H1 (cell line): ENCODE data around the gene SYT2. TPM values are rescaled to one million over a fixed set of nuclear protein-coding genes. Genes with fewer than 3 reads are reported as not detected.

Experiments
- CTCF ChIA-PET: fragments of 300-600 bp; sonication (Branson Sonifier 250); formaldehyde crosslinking; loops from one replicate; lab custom pipeline; 2021; ENCODE audit not compliant: partially characterized antibody; lab: Charles Lee
- POLR2A ChIA-PET: fragments of 300-600 bp; sonication (Branson Sonifier 250); formaldehyde crosslinking; loops from one replicate; lab custom pipeline; 2021; ENCODE audit warnings: inconsistent platforms; ENCODE audit not compliant: partially characterized antibody; lab: Charles Lee
- DNase-seq, 2 experiments: peaks; one replicate each; pipeline versions ENCODE4 v3.0.0 to v3.0.0-alpha.2; 2010 to 2022; ENCODE audit warnings: low spot score in 2 of 2, low read depth in 1 of 2, mixed read lengths in 1 of 2
- FAIRE-seq: peaks from 2 replicates; lab custom pipeline; 2011; peaks lifted over from hg19 to GRCh38; lab: Jason Lieb, UNC
- H2AFZ ChIP-seq: 2 replicates; pipeline ENCODE4 v1.8.1; 2012; ENCODE audit warnings: low read length, inconsistent platforms
- H2AK5ac ChIP-seq: 2 replicates; pipeline ENCODE4 v1.6.1; 2013; ENCODE audit warnings: low read depth, low read length
- H2BK120ac ChIP-seq: replicated peaks from 2 replicates; pipeline ENCODE3; 2013; ENCODE audit warnings: low read depth, low read length, inconsistent platforms
- H2BK12ac ChIP-seq: 2 replicates; pipeline ENCODE4 v1.6.1; 2013; ENCODE audit warnings: low read depth, low read length
- H2BK15ac ChIP-seq: 2 replicates; pipeline ENCODE4 v1.6.1; 2013; ENCODE audit warnings: low read length
- H2BK20ac ChIP-seq: 2 replicates; pipeline ENCODE4 v1.6.1; 2013; ENCODE audit warnings: low read length
- H2BK5ac ChIP-seq: 2 replicates; pipeline ENCODE4 v1.6.1; 2013; ENCODE audit warnings: low read depth, low read length
- H3K14ac ChIP-seq: 2 replicates; pipeline ENCODE4 v1.6.1; 2013; ENCODE audit warnings: inconsistent platforms; ENCODE audit not compliant: insufficient read length
- H3K18ac ChIP-seq: 2 replicates; pipeline ENCODE4 v1.6.1; 2013; ENCODE audit warnings: low read length; ENCODE audit errors: extremely low read depth
- H3K23ac ChIP-seq: 2 replicates; pipeline ENCODE4 v1.6.1; 2013; ENCODE audit warnings: inconsistent platforms; ENCODE audit not compliant: insufficient read length
- H3K23me2 ChIP-seq: 2 replicates; pipeline ENCODE4 v1.6.1; 2013; ENCODE audit warnings: low read depth, low read length
- H3K27ac ChIP-seq: 2 replicates; pipeline ENCODE4 v1.6.1; 2011; ENCODE audit warnings: low read depth, low read length, inconsistent platforms
- H3K27me3 ChIP-seq, 4 experiments: replicated peaks in 1 of 4; 1 replicate in 1 of 4; 2 replicates in 3 of 4; pipeline versions ENCODE4 v1.6.1 to v1.8.1; 2011 to 2013; ENCODE audit warnings: low read length in 3 of 4, mild to moderate bottlenecking in 3 of 4, inconsistent platforms in 2 of 4, mixed read lengths in 2 of 4, moderate library complexity in 1 of 4; ENCODE audit not compliant: control insufficient read depth in 3 of 4, insufficient read depth in 3 of 4; ENCODE audit errors: extremely low read depth in 1 of 4
- H3K36me3 ChIP-seq, 4 experiments: 2 replicates each; pipeline versions ENCODE4 v1.6.1 to v1.8.1; 2011 to 2013; ENCODE audit warnings: mild to moderate bottlenecking in 4 of 4, low read length in 3 of 4, moderate library complexity in 2 of 4, control low read depth in 1 of 4, inconsistent platforms in 1 of 4; ENCODE audit not compliant: insufficient read depth in 4 of 4, control insufficient read depth in 2 of 4
- H3K4ac ChIP-seq: replicated peaks from 2 replicates; pipeline ENCODE3; 2013; ENCODE audit warnings: low read length, low read depth, mixed read lengths, inconsistent platforms; ENCODE audit not compliant: insufficient read length
- H3K4me1 ChIP-seq, 4 experiments: replicated peaks in 1 of 4; 1 replicate in 1 of 4; 2 replicates in 3 of 4; pipeline versions ENCODE4 v1.6.1 to v1.8.1; 2011 to 2013; ENCODE audit warnings: low read length in 3 of 4, inconsistent platforms in 2 of 4, mixed read lengths in 1 of 4; ENCODE audit not compliant: insufficient read depth in 4 of 4, control insufficient read depth in 3 of 4
- H3K4me2 ChIP-seq, 2 experiments: 2 replicates each; pipeline versions ENCODE4 v1.6.1 to v1.8.1; 2011 to 2013; ENCODE audit warnings: low read depth in 2 of 2, low read length in 2 of 2, control low read depth in 1 of 2, inconsistent platforms in 1 of 2, mild to moderate bottlenecking in 1 of 2; ENCODE audit not compliant: insufficient read depth in 1 of 2
- H3K4me3 ChIP-seq, 4 experiments: fragments of 200-600, 300-600 bp in 1 of 4; sonication (generic), shearing (Covaris generic), sonication (Bioruptor Twin) in 1 of 4; 2 replicates each; pipeline versions ENCODE4 v1.5.1 to v1.8.1; 2011 to 2016; ENCODE audit warnings: low read length in 4 of 4, low read depth in 3 of 4, control low read depth in 2 of 4, inconsistent platforms in 2 of 4, mild to moderate bottlenecking in 2 of 4, mixed read lengths in 1 of 4, moderate library complexity in 1 of 4; ENCODE audit not compliant: insufficient read depth in 2 of 4; ENCODE audit errors: extremely low read depth in 1 of 4
- H3K56ac ChIP-seq: replicated peaks from 2 replicates; pipeline ENCODE3; 2013; ENCODE audit warnings: low read depth, mild to moderate bottlenecking, mixed read lengths, low read length, inconsistent platforms; ENCODE audit not compliant: insufficient read length
- H3K79me1 ChIP-seq: 2 replicates; pipeline ENCODE4 v1.6.1; 2013; ENCODE audit warnings: low read depth, low read length, control low read depth
- H3K79me2 ChIP-seq, 2 experiments: 2 replicates each; pipeline versions ENCODE4 v1.6.1 to v1.8.1; 2012 to 2013; ENCODE audit warnings: low read length in 2 of 2, mild to moderate bottlenecking in 2 of 2, inconsistent platforms in 1 of 2; ENCODE audit not compliant: insufficient read depth in 2 of 2, control insufficient read depth in 1 of 2
- H3K9ac ChIP-seq, 4 experiments: replicated peaks in 1 of 4; 1 replicate in 1 of 4; 2 replicates in 3 of 4; pipeline versions ENCODE4 v1.6.1 to v1.8.1; 2011 to 2013; ENCODE audit warnings: low read depth in 3 of 4, low read length in 3 of 4, control low read depth in 2 of 4, mild to moderate bottlenecking in 2 of 4, moderate library complexity in 2 of 4, inconsistent platforms in 1 of 4; ENCODE audit errors: extremely low read depth in 1 of 4
- H3K9me3 ChIP-seq, 2 experiments: 2 replicates each; pipeline versions ENCODE4 v1.6.1 to v1.8.1; 2012 to 2013; ENCODE audit warnings: mild to moderate bottlenecking in 2 of 2, moderate library complexity in 2 of 2, control low read depth in 1 of 2, inconsistent platforms in 1 of 2, low read depth in 1 of 2, low read length in 1 of 2, mixed read lengths in 1 of 2; ENCODE audit not compliant: insufficient read depth in 2 of 2
- H4K20me1 ChIP-seq, 2 experiments: replicated peaks in 1 of 2; 2 replicates each; pipeline versions ENCODE3 to v1.8.1; 2011 to 2013; ENCODE audit warnings: inconsistent platforms in 2 of 2, low read length in 2 of 2, mild to moderate bottlenecking in 1 of 2; ENCODE audit not compliant: insufficient read depth in 2 of 2, control insufficient read depth in 1 of 2
- H4K5ac ChIP-seq: 2 replicates; pipeline ENCODE4 v1.6.1; 2013; ENCODE audit warnings: low read length, low read depth, mixed read lengths, inconsistent platforms; ENCODE audit not compliant: insufficient read length
- H4K8ac ChIP-seq: 2 replicates; pipeline ENCODE4 v1.8.0; 2013; ENCODE audit warnings: mild to moderate bottlenecking, moderate library complexity, low read length, inconsistent platforms; ENCODE audit not compliant: insufficient read depth; ENCODE audit errors: extremely low read depth
- H4K91ac ChIP-seq: replicated peaks from 2 replicates; pipeline ENCODE3; 2013; ENCODE audit warnings: low read length, mixed read lengths, inconsistent platforms; ENCODE audit not compliant: insufficient read length
- ATF2 ChIP-seq: IDR thresholded peaks from 2 replicates; pipeline ENCODE4 v1.6.1; 2012; ENCODE audit warnings: low read length, inconsistent platforms
- BCL11A ChIP-seq, 2 experiments: IDR thresholded peaks; one replicate each; pipeline ENCODE4 v1.6.1; 2011; ENCODE audit warnings: low read depth in 2 of 2, low read length in 2 of 2, mild to moderate bottlenecking in 2 of 2
- EP300 ChIP-seq, 2 experiments: IDR thresholded peaks; 1 replicate in 1 of 2; 2 replicates in 1 of 2; pipeline ENCODE4 v1.6.1; 2011 to 2012; ENCODE audit warnings: low read depth in 2 of 2, low read length in 2 of 2, mild to moderate bottlenecking in 2 of 2, borderline replicate concordance in 1 of 2, inconsistent platforms in 1 of 2, moderate library complexity in 1 of 2
- WGBS, 2 experiments: shearing (Covaris generic) in 1 of 2; methylation state at CpG; one replicate each; pipeline versions ENCODE4 v1.1.6 to v1.1.7; 2013 to 2015; ENCODE audit warnings: low lambda C conversion rate in 2 of 2, mixed read lengths in 2 of 2, inconsistent platforms in 1 of 2, low coverage in 1 of 2, missing lambda C conversion rate in 1 of 2; ENCODE audit not compliant: insufficient replicate concordance in 2 of 2, insufficient coverage in 1 of 2, insufficient read length in 1 of 2; ENCODE audit errors: extremely low coverage in 1 of 2, missing lambda C conversion rate in 1 of 2; 5-methylcytosine and 5-hydroxymethylcytosine counted together
- polyA plus RNA-seq, 7 experiments: library from polyadenylated mRNA; depleted of rRNA in 3 of 7; stranded (reverse) in 5 of 7; unstranded in 2 of 7; fragments of >200 nt in 5 of 7; fragments of 200-250 nt in 2 of 7; gene quantifications; 1 replicate in 5 of 7; 2 replicates in 1 of 7; 4 replicates in 1 of 7; pipeline versions ENCODE4 v1.2.1 to v1.2.3, GENCODE V29; 2011 to 2013; ENCODE audit warnings: missing spikeins in 2 of 7, mixed read lengths in 2 of 7
- total RNA-seq: library from RNA; stranded (reverse); fragmentation: NEBNext Ultra II Directional; extraction: Animal tissue kit (Norgen Biotek cat#: 25700); gene quantifications from 2 replicates; pipeline ENCODE4 v1.2.1, GENCODE V29; 2021

SYT2 gene
- total and polyA plus RNA-seq, 2 of the 8 experiments (the other 6 are each of a cell fraction or from before 2014, with no cell fraction given): 2.8 to 11.0 TPM

- Histone ChIP-seq H3K4me1 (peaks cover 0 to 8% (median 3%) of the 10 kb centered on the region in 4 experiments; a peak in 4 of 7 replicates), H2AK5ac (no peak overlapping the region), H3K4ac (no peak overlapping the region), H3K9ac (no peak overlapping the region), H3K56ac (no peak overlapping the region), H2BK5ac (no peak overlapping the region), H4K20me1 (peaks cover 2% of the 10 kb centered on the region in 2 experiments), H3K14ac (no peak overlapping the region), H3K4me3 (no peak overlapping the region), H3K79me1 (no peaks in the 10 kb centered on the region; the same call in 1 of the 2 replicates), H3K9me3 (no peaks in the 10 kb centered on the region), H3K27ac (no peak overlapping the region), H2BK20ac (no peak overlapping the region), H3K23me2 (no peaks in the 10 kb centered on the region), H3K18ac (no peak overlapping the region), H2BK12ac (no peak overlapping the region), H4K8ac (no peak overlapping the region), H2BK120ac (no peak overlapping the region), H4K91ac (no peak overlapping the region), H3K27me3 (no peaks in the 10 kb centered on the region), H3K23ac (no peak overlapping the region), H2AFZ (no peak overlapping the region), H3K79me2 (no peaks in the 10 kb centered on the region), H3K4me2 (no peak overlapping the region), H2BK15ac (no peak overlapping the region), H4K5ac (no peak overlapping the region), H3K36me3 (no peaks in the 10 kb centered on the region)
- CTCF ChIA-PET: interaction anchor here (0.6 to 11.3 kb wide), 7 partner anchors 10 to 238 kb away, joined by 3 to 180 read pairs (median 5); partner anchors contain the start of gene SYT2
- WGBS, 2 experiments: 73% methylated on average over 5 of the region's 5 CpGs; no CpG with 5 or more reads in 1 of the 2 experiments
- FAIRE-seq (no peak), DNase-seq (no peak)
- POLR2A ChIA-PET: interaction anchor here (0.6 kb wide), 1 partner anchor 131 kb away, joined by 3 read pairs; no protein-coding TSS in a partner anchor
- TF ChIP-seq ATF2 (no peak), EP300 (IDR thresholded peaks at IDR 0.05; ENCODE audit: borderline replicate concordance in 1 of 2, low read depth in 2 of 2, low read length in 2 of 2) (no peak), BCL11A (IDR thresholded peaks at IDR 0.05; ENCODE audit: low read depth in 2 of 2, low read length in 2 of 2) (no peak)
Observed at GRCh38 chr1:202702088-202702487, 8.2 kb downstream of the SYT2 start.
